Thoracic aorta (tissue), 2 donors: ENCODE measurements around the gene HLA-G. TPM values are rescaled to one million over a fixed set of nuclear protein-coding genes. Genes with fewer than 3 reads are reported as not detected.

Experiments
- ATAC-seq: fragments of 150-250 bp; one replicate; pipeline ENCODE4 v1.8.0; 2017; ENCODE audit warnings: low read depth; ENCODE audit not compliant: insufficient number of reproducible peaks, low FRiP score
- DNase-seq: peaks from one replicate; pipeline ENCODE4 v3.0.0-alpha.2; 2020; ENCODE audit warnings: low spot score
- H3K27ac ChIP-seq, 2 donors: fragments of 200-600 bp; sonication (generic); 1 replicate in 1 of 2; 2 replicates in 1 of 2; pipeline ENCODE4 v1.5.1; 2016; ENCODE audit warnings: mild to moderate bottlenecking in 2 of 2, moderate library complexity in 2 of 2
- H3K27me3 ChIP-seq: fragments of 200-600 bp; sonication (generic); replicated peaks from 2 replicates; pipeline ENCODE4 v1.6.0; 2016; ENCODE audit warnings: mild to moderate bottlenecking; ENCODE audit not compliant: insufficient read depth
- H3K36me3 ChIP-seq: fragments of 200-600 bp; sonication (generic); one replicate; pipeline ENCODE4 v1.5.1; 2016
- H3K4me1 ChIP-seq, 2 donors: fragments of 200-600 bp; sonication (generic); 1 replicate in 1 of 2; 2 replicates in 1 of 2; pipeline versions ENCODE4 v1.5.1 to v1.6.0; 2016; ENCODE audit warnings: low read depth in 2 of 2, mild to moderate bottlenecking in 1 of 2; ENCODE audit not compliant: control insufficient read depth in 1 of 2
- H3K4me3 ChIP-seq: fragments of 200-600 bp; sonication (generic); 2 replicates; pipeline ENCODE4 v1.5.1; 2016; ENCODE audit warnings: mild to moderate bottlenecking
- H3K9me3 ChIP-seq: fragments of 200-600 bp; sonication (generic); 2 replicates; pipeline ENCODE4 v1.5.1; 2016
- total RNA-seq, 2 donors: library from RNA; depleted of rRNA; stranded (reverse); fragments of >200 nt; gene quantifications; one replicate each; pipeline versions ENCODE4 v1.1.0 to v1.2.3, GENCODE V29; 2016
- TF ChIP-seq, protein P1 (sequence below): fragments of 200-600 bp; sonication (generic); IDR thresholded peaks from one replicate; pipeline ENCODE4 v1.5.1; 2019; ENCODE audit warnings: antibody characterized with exemption

The HLA-G gene
- total RNA-seq, 2 donors from 2014 or later = 0.85 TPM; not detected in 1

DNA sequence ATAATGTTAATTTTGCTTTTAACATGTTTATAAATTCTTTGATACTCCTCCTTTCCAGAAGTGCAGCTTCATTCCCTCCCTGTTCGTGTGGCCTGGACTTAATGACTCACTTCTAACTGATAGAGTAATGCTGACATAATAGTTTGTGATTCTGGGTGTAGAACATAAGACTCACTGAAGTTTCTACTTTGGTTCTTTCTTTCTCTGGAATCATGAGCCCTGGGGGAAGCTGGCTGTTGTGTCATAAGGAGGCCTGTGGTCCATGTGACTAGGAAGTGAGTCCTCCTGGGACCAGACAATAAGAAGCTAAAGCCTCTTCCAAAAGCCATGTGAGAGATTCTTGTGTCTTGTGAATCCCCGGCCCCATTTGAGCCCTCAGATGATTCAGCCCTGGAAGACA is 30.5 kb upstream of the HLA-G start:
- Histone ChIP-seq H3K4me3 (no peak overlapping the region), H3K9me3 (no peaks in the 10 kb centered on the region), H3K36me3 (no peaks in the 10 kb centered on the region), H3K4me1 (peaks cover 0 to 9% of the 10 kb centered on the region in 2 donors), H3K27me3 (no peaks in the 10 kb centered on the region), H3K27ac (no peak overlapping the region)
- TF ChIP-seq, protein P1, sequence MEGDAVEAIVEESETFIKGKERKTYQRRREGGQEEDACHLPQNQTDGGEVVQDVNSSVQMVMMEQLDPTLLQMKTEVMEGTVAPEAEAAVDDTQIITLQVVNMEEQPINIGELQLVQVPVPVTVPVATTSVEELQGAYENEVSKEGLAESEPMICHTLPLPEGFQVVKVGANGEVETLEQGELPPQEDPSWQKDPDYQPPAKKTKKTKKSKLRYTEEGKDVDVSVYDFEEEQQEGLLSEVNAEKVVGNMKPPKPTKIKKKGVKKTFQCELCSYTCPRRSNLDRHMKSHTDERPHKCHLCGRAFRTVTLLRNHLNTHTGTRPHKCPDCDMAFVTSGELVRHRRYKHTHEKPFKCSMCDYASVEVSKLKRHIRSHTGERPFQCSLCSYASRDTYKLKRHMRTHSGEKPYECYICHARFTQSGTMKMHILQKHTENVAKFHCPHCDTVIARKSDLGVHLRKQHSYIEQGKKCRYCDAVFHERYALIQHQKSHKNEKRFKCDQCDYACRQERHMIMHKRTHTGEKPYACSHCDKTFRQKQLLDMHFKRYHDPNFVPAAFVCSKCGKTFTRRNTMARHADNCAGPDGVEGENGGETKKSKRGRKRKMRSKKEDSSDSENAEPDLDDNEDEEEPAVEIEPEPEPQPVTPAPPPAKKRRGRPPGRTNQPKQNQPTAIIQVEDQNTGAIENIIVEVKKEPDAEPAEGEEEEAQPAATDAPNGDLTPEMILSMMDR = no peak
- DNase-seq (no peak), ATAC-seq (no peak)

- TF ChIP-seq, protein P1 = no peak
- peaks cover 0 to 1% of the 10 kb centered on the region in 2 donors for H3K4me1 ChIP-seq
- no peaks in the 10 kb centered on the region for H3K27me3 ChIP-seq
- DNase-seq (no peak), ATAC-seq (no peak)
- no peaks in the 10 kb centered on the region for H3K36me3 ChIP-seq
- H3K27ac ChIP-seq = no peak overlapping the region
- H3K9me3 ChIP-seq = no peaks in the 10 kb centered on the region
- no peak overlapping the region for H3K4me3 ChIP-seq
These were observed 29.7 kb upstream of the HLA-G start for GRCh38 chr6:29797966-29798365.

DNA sequence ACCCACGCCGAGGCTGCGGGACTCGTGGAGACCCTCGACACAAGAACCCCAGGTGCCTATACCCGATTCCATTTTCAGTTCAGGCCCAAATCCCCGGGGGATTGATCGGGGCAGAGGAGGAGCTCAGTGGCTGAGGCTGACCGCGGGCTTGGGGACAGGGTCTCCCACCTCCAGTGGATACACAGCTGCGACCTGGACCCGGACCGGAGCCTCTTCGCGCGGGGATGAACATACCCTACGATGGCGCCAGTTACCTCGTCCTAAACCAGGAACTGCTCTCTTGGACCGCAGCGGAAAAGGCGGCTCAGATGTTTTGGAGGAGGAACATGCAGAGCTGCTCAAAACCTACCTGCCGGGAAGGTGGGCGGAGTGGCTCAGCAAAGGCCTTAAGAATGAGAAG is 27.4 kb upstream of the HLA-G start:
- no peak for DNase-seq
- Histone ChIP-seq H3K4me1 (no peaks in the 10 kb centered on the region), H3K9me3 (no peaks in the 10 kb centered on the region), H3K27me3 (no peaks in the 10 kb centered on the region), H3K27ac (no peak overlapping the region), H3K36me3 (no peaks in the 10 kb centered on the region), H3K4me3 (no peak overlapping the region)
- TF ChIP-seq, protein P1 = no peak
- no peak for ATAC-seq

DNA sequence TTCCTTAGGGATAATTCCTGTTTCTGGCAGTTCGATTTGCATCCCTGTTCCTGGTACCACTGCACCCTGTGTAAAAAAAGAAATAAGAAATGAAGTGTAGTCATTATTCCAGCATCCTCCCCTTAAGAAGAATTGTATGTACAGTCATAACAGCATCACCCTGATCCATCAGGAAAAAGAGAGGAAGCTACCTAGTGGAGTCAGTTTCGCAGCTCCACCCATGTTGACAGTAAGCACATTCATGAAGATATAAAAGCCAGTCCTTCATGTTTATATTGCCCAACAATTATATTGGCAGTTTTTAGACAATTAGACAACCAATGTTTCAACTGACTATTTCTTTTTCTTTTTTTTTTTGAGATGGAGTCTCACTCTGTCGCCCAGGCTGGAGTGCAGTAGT is 21.2 kb upstream of the HLA-G start:
- no peak for ATAC-seq
- H3K36me3 ChIP-seq = no peaks in the 10 kb centered on the region
- no peaks in the 10 kb centered on the region for H3K9me3 ChIP-seq
- DNase-seq = no peak
- TF ChIP-seq, protein P1 = no peak
- no peaks in the 10 kb centered on the region for H3K27me3 ChIP-seq
- H3K27ac ChIP-seq = no peak overlapping the region
- H3K4me1 ChIP-seq = no peaks in the 10 kb centered on the region
- no peak overlapping the region for H3K4me3 ChIP-seq

DNA sequence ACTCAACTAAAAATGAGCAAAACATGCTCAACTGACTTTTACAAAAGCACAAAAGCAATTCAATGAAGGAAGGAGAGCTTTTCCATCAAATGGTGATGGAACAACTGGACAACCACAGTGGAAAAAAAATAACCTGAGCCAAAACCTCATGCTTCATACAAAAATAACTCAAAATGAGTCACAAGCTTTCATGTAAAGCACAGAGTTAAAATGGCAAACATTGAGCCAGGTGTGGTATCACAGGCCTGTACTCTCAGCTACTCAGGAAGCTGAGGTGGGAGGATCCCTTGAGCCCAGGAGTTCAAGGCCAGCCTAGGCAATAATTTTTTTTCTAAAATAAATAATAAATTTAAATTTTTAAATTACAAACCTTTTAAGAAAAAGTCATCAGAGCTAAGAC is 18.4 kb upstream of the HLA-G start:
- H3K9me3 ChIP-seq = no peaks in the 10 kb centered on the region
- H3K4me3 ChIP-seq = no peak overlapping the region
- H3K27me3 ChIP-seq = no peaks in the 10 kb centered on the region
- TF ChIP-seq, protein P1 = no peak
- ATAC-seq (no peak), DNase-seq (no peak)
- no peaks in the 10 kb centered on the region for H3K4me1 ChIP-seq
- H3K27ac ChIP-seq = no peak overlapping the region
- no peaks in the 10 kb centered on the region for H3K36me3 ChIP-seq
